Spleen (tissue), 7 donors: ENCODE data around the gene EEIG2.

ENCODE experiments used
- POLR2A ChIP-seq, 3 donors: fragments of 450-650 bp; IDR thresholded peaks; one replicate each; pipeline ENCODE4 v1.5.1; 2017; ENCODE audit warnings: antibody characterized with exemption in 3 of 3, mild to moderate bottlenecking in 1 of 3
- TF ChIP-seq, protein P1 (sequence below), 11 experiments: fragments of 200-600 bp in 7 of 11; fragments of 450-650 bp in 4 of 11; sonication (generic) in 4 of 11; IDR thresholded peaks in 8 of 11; conservative IDR thresholded peaks in 3 of 11; 1 replicate in 7 of 11; 2 replicates in 4 of 11; pipeline versions ENCODE4 v1.4.0 to v1.8.0; 2016 to 2021; ENCODE audit warnings: antibody characterized with exemption in 11 of 11, inconsistent platforms in 4 of 11, mild to moderate bottlenecking in 1 of 11
- donor health status: DM: no; HTN: no; CAD: no; lungs with moderate emphysema.
- donor health status: DM: no; HTN: no; CAD: no.
- donor health status: DM: no; HTN: no; CAD: no.

DNA sequence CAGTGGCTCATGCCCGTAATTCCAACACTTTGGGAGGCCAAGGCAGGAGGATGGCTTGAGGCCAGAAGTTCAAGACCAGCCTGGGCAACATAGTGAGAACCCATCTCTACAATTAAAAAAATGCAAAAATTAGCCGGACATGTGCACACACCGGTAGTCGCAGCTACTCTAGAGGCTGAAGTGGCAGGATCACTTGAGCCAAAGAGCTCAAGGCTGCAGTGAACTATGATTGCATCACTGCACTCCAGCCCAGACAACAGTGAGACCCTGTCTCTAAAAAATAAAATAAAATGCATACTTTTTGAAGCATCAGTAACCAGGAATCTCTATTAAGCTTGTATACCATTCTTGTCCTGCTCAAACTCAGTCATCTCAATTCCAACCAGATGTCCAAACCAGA is 27.2 kb upstream of the EEIG2 start:
- no peak for TF ChIP-seq POLR2A (IDR thresholded peaks at IDR 0.05)
- TF ChIP-seq, protein P1, sequence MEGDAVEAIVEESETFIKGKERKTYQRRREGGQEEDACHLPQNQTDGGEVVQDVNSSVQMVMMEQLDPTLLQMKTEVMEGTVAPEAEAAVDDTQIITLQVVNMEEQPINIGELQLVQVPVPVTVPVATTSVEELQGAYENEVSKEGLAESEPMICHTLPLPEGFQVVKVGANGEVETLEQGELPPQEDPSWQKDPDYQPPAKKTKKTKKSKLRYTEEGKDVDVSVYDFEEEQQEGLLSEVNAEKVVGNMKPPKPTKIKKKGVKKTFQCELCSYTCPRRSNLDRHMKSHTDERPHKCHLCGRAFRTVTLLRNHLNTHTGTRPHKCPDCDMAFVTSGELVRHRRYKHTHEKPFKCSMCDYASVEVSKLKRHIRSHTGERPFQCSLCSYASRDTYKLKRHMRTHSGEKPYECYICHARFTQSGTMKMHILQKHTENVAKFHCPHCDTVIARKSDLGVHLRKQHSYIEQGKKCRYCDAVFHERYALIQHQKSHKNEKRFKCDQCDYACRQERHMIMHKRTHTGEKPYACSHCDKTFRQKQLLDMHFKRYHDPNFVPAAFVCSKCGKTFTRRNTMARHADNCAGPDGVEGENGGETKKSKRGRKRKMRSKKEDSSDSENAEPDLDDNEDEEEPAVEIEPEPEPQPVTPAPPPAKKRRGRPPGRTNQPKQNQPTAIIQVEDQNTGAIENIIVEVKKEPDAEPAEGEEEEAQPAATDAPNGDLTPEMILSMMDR (IDR thresholded peaks at IDR 0.05 in 8 of 11, conservative IDR thresholded peaks at IDR 0.05 in 3 of 11): no peak
